HepG2 (cell line): ENCODE results near the gene RAB3D. TPM values are rescaled to one million over a fixed set of nuclear protein-coding genes. Genes with fewer than 3 reads are reported as not detected.

Experiments
- ATRX ChIP-seq: sonication (generic); formaldehyde crosslinking; IDR thresholded peaks from 2 replicates; pipeline ENCODE4 v1.4.0; 2020; ENCODE audit warnings: missing genetic modification reagents, borderline replicate concordance
- DDIT3 ChIP-seq: sonication (generic); formaldehyde crosslinking; IDR thresholded peaks from 2 replicates; pipeline ENCODE4 v1.4.0; 2020; ENCODE audit warnings: mild to moderate bottlenecking, missing genetic modification reagents
- EP300 ChIP-seq, 3 experiments: sonication (generic) in 1 of 3; formaldehyde crosslinking in 1 of 3; IDR thresholded peaks; 2 replicates each; pipeline versions ENCODE4 v1.5.1 to v1.6.1; 2011 to 2020; ENCODE audit warnings: low read depth in 2 of 3, low read length in 2 of 3, borderline replicate concordance in 1 of 3, improper control_type of control experiment in 1 of 3, mild to moderate bottlenecking in 1 of 3, missing genetic modification reagents in 1 of 3, moderate library complexity in 1 of 3
- GATA4 ChIP-seq: sonication (generic); IDR thresholded peaks from 2 replicates; pipeline ENCODE4 v1.6.1; 2016; ENCODE audit warnings: antibody characterized with exemption, low read depth, borderline replicate concordance
- HNRNPK ChIP-seq: fragments of 200-400 bp; formaldehyde crosslinking; IDR thresholded peaks from 2 replicates; pipeline ENCODE4 v1.6.1; 2018; ENCODE audit warnings: low read length, low read depth, moderate library complexity, mild to moderate bottlenecking; ENCODE audit not compliant: poor library complexity, severe bottlenecking
- HOXA5 ChIP-seq: sonication (generic); formaldehyde crosslinking; IDR thresholded peaks from 2 replicates; pipeline ENCODE4 v1.4.0; 2020; ENCODE audit warnings: missing genetic modification reagents
- MYNN ChIP-seq: sonication (generic); formaldehyde crosslinking; IDR thresholded peaks from 2 replicates; pipeline ENCODE4 v1.4.0; 2020; ENCODE audit warnings: mild to moderate bottlenecking, low read depth, missing genetic modification reagents
- PHF20 ChIP-seq: sonication (generic); formaldehyde crosslinking; IDR thresholded peaks from 2 replicates; pipeline ENCODE4 v1.5.0; 2020; ENCODE audit warnings: mild to moderate bottlenecking, missing genetic modification reagents
- TBP ChIP-seq: sonication (generic); formaldehyde crosslinking; IDR thresholded peaks from 2 replicates; pipeline ENCODE4 v1.5.0; 2020; ENCODE audit warnings: missing genetic modification reagents
- TRAFD1 ChIP-seq: sonication (generic); formaldehyde crosslinking; IDR thresholded peaks from 2 replicates; pipeline ENCODE4 v1.5.1; 2020; ENCODE audit warnings: missing genetic modification reagents, mild to moderate bottlenecking, borderline replicate concordance
- USF2 ChIP-seq, 2 experiments: sonication (generic) in 1 of 2; formaldehyde crosslinking in 1 of 2; IDR thresholded peaks; 2 replicates each; pipeline versions ENCODE4 v1.5.1 to v1.6.1; 2011 to 2020; ENCODE audit warnings: borderline replicate concordance in 1 of 2, low read depth in 1 of 2, low read length in 1 of 2, mild to moderate bottlenecking in 1 of 2, missing genetic modification reagents in 1 of 2, moderate library complexity in 1 of 2
- ZNF101 ChIP-seq: sonication (generic); formaldehyde crosslinking; IDR thresholded peaks from 2 replicates; pipeline ENCODE4 v1.4.0; 2020; ENCODE audit warnings: mild to moderate bottlenecking, low read depth, missing genetic modification reagents, borderline replicate concordance
- ZNF124 ChIP-seq: sonication (generic); formaldehyde crosslinking; IDR thresholded peaks from 2 replicates; pipeline ENCODE4 v1.4.0; 2020; ENCODE audit warnings: missing genetic modification reagents
- ZNF639 ChIP-seq: conservative IDR thresholded peaks from 2 replicates; pipeline ENCODE4 v1.6.1; 2018; ENCODE audit warnings: missing genetic modification reagents
- ZXDC ChIP-seq: sonication (generic); formaldehyde crosslinking; IDR thresholded peaks from 2 replicates; pipeline ENCODE4 v1.5.0; 2020; ENCODE audit warnings: mild to moderate bottlenecking, missing genetic modification reagents
- polyA plus RNA-seq, 8 experiments: library from polyadenylated mRNA; depleted of rRNA in 3 of 8; stranded (reverse) in 7 of 8; unstranded in 1 of 8; fragments of >200 nt; fragmentation: Illumina TruSeq in 4 of 8; extraction: Trizol in 4 of 8; gene quantifications; 2 replicates each; pipeline versions ENCODE4 v1.2.1 to v1.2.3, GENCODE V29; 2011 to 2016; ENCODE audit warnings: low read depth in 4 of 8, missing spikeins in 1 of 8, mixed read lengths in 1 of 8; ENCODE audit not compliant: insufficient read depth in 1 of 8
- total RNA-seq, 5 experiments: library from RNA; depleted of rRNA; stranded (reverse); fragments of >200 nt; fragmentation: Illumina TruSeq; extraction: Trizol; gene quantifications; 2 replicates each; pipeline ENCODE4 v1.2.3, GENCODE V29; 2016; ENCODE audit warnings: low read depth in 1 of 5
- TF ChIP-seq, protein P1 (sequence below): sonication (generic); formaldehyde crosslinking; IDR thresholded peaks from 2 replicates; pipeline ENCODE4 v1.4.0; 2020; ENCODE audit warnings: missing genetic modification reagents

The RAB3D gene
- total and polyA plus RNA-seq, 2 of the 13 experiments (the other 11 are each of a cell fraction or from before 2014, with no cell fraction given), result 2.0 to 16.1 TPM

GRCh38 chr19:11339254-11340098, at the start of gene RAB3D (continued):
- TF ChIP-seq ZXDC, result no peak
- TF ChIP-seq DDIT3 (CRISPR knock-in tag), result no peak
- TF ChIP-seq ZNF101 (CRISPR knock-in tag), result no peak
- peak; percentile 46; the same call in 1 of the 2 replicates for TF ChIP-seq HOXA5
- TF ChIP-seq, protein P1, sequence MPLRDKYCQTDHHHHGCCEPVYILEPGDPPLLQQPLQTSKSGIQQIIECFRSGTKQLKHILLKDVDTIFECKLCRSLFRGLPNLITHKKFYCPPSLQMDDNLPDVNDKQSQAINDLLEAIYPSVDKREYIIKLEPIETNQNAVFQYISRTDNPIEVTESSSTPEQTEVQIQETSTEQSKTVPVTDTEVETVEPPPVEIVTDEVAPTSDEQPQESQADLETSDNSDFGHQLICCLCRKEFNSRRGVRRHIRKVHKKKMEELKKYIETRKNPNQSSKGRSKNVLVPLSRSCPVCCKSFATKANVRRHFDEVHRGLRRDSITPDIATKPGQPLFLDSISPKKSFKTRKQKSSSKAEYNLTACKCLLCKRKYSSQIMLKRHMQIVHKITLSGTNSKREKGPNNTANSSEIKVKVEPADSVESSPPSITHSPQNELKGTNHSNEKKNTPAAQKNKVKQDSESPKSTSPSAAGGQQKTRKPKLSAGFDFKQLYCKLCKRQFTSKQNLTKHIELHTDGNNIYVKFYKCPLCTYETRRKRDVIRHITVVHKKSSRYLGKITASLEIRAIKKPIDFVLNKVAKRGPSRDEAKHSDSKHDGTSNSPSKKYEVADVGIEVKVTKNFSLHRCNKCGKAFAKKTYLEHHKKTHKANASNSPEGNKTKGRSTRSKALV, result no peak
- TF ChIP-seq EP300 (IDR thresholded peaks at IDR 0.05; ENCODE audit: low read depth in 2 of 2, low read length in 2 of 2), result no peak
- TF ChIP-seq EP300 (CRISPR knock-in tag; IDR thresholded peaks at IDR 0.05; ENCODE audit: borderline replicate concordance), result no peak
- TF ChIP-seq GATA4, result peak; percentile 23; the same call in 1 of the 2 replicates
- TF ChIP-seq TBP, result no peak
- TF ChIP-seq ZNF124, result no peak
- no peak for TF ChIP-seq ZNF639 (CRISPR knock-in tag)
- no peak for TF ChIP-seq USF2 (IDR thresholded peaks at IDR 0.05; ENCODE audit: low read depth, low read length)
- TF ChIP-seq USF2 (CRISPR knock-in tag; IDR thresholded peaks at IDR 0.05; ENCODE audit: borderline replicate concordance), result no peak
- TF ChIP-seq TRAFD1 (CRISPR knock-in tag), result no peak
- TF ChIP-seq HNRNPK, result peak; percentile 96
- no peak for TF ChIP-seq MYNN
- no peak for TF ChIP-seq ATRX (CRISPR knock-in tag)
- peak; percentile 43; the same call in 1 of the 2 replicates for TF ChIP-seq PHF20 (CRISPR knock-in tag)
